ENCODE data around the gene RNF111.

GRCh38 chr15:59017449-59017848 lies 30.0 kb downstream of the RNF111 start:
- TF ChIP-seq CTCF (optimal IDR thresholded peaks at IDR 0.05 in 1 of 3, IDR thresholded peaks at IDR 0.05 in 1 of 3, conservative IDR thresholded peaks at IDR 0.05 in 1 of 3; ENCODE audit: extremely low read depth in 1 of 3, insufficient read depth in 2 of 3, low read length in 3 of 3) (no peak), EZH2 (IDR thresholded peaks at IDR 0.05; ENCODE audit: low read length) (no peak)
